ENCODE measurements around the gene PTPRN2. TPM values are rescaled to one million over a fixed set of nuclear protein-coding genes. Genes with fewer than 3 reads are reported as not detected.

PTPRN2 gene
- total RNA-seq, 1 donor from 2014 or later = 11.4 TPM

- no peak overlapping the region for H3K27ac Mint-ChIP-seq
- H3K9me3 Mint-ChIP-seq (ENCODE audit: low read depth) = no peaks in the 10 kb centered on the region
- H3K4me1 Mint-ChIP-seq (ENCODE audit: low read depth) = peaks cover 2% of the 10 kb centered on the region
- no peak overlapping the region for H3K4me3 Mint-ChIP-seq (ENCODE audit: low read depth)
- no peaks in the 10 kb centered on the region for H3K27me3 Mint-ChIP-seq
- DNase-seq (ENCODE audit: low spot score, unreplicated experiment) = no peak
- H3K36me3 Mint-ChIP-seq (ENCODE audit: insufficient read depth) = no peaks in the 10 kb centered on the region
- TF ChIP-seq, protein P1, sequence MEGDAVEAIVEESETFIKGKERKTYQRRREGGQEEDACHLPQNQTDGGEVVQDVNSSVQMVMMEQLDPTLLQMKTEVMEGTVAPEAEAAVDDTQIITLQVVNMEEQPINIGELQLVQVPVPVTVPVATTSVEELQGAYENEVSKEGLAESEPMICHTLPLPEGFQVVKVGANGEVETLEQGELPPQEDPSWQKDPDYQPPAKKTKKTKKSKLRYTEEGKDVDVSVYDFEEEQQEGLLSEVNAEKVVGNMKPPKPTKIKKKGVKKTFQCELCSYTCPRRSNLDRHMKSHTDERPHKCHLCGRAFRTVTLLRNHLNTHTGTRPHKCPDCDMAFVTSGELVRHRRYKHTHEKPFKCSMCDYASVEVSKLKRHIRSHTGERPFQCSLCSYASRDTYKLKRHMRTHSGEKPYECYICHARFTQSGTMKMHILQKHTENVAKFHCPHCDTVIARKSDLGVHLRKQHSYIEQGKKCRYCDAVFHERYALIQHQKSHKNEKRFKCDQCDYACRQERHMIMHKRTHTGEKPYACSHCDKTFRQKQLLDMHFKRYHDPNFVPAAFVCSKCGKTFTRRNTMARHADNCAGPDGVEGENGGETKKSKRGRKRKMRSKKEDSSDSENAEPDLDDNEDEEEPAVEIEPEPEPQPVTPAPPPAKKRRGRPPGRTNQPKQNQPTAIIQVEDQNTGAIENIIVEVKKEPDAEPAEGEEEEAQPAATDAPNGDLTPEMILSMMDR (IDR thresholded peaks at IDR 0.05; ENCODE audit: unreplicated experiment) = no peak
Observed at GRCh38 chr7:158266426-158266816, 321.2 kb downstream of the PTPRN2 start.

- Mint-ChIP-seq H3K4me1 (ENCODE audit: low read depth) (peaks cover 2% of the 10 kb centered on the region), H3K4me3 (ENCODE audit: low read depth) (no peak overlapping the region), H3K27ac (no peak overlapping the region), H3K36me3 (ENCODE audit: insufficient read depth) (no peaks in the 10 kb centered on the region), H3K27me3 (no peaks in the 10 kb centered on the region), H3K9me3 (ENCODE audit: low read depth) (no peaks in the 10 kb centered on the region)
- TF ChIP-seq, protein P1 (IDR thresholded peaks at IDR 0.05; ENCODE audit: unreplicated experiment) = no peak
- no peak for DNase-seq (ENCODE audit: low spot score, unreplicated experiment)
Observed at GRCh38 chr7:158265743-158266080, 321.9 kb downstream of the PTPRN2 start.

DNA sequence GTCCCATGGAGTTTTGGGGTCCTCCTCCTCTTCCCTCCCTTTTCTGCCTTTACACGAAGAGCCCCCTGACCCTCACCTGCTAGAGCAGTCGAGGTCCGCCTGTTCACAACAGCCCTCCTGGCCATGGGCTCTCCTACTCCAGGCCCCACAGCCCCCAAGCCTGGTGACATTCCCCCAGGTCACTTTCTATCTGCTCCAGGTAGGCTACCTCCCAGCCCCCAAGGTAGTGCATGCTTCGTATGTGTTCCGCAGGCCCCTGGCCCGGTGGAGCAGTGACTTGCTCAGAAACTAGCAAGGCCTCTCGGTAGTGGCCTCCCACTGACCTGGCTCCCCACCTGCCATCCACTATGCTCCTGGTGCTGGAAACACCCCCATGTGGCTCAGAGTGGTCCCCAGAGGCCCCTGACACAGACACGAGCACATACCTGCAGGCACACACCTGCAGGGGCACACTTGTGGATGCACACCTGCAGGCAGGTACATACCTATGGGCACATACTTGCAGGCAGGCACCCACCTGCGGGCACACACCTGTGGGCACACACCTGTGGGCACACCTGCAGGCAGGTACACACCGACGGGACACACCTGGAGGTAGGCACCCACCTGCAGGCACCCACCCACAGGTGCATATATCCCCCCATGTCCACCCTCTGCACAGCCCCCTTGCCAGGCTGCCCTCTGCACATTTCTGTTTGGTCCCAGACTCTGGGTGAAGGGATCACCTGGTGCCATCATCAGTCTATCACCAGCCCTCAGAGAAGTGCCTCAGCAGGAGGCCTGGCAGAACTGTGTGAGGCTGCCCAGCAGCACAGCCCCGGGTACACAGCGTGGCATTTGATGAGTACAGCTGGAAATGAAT is 322.5 kb downstream of the PTPRN2 start:
- no peak overlapping the region for H3K27ac Mint-ChIP-seq
- no peaks in the 10 kb centered on the region for H3K36me3 Mint-ChIP-seq (ENCODE audit: insufficient read depth)
- TF ChIP-seq, protein P1 (IDR thresholded peaks at IDR 0.05; ENCODE audit: unreplicated experiment) = no peak
- H3K27me3 Mint-ChIP-seq = no peaks in the 10 kb centered on the region
- no peak overlapping the region for H3K4me3 Mint-ChIP-seq (ENCODE audit: low read depth)
- no peak for DNase-seq (ENCODE audit: low spot score, unreplicated experiment)
- no peaks in the 10 kb centered on the region for H3K9me3 Mint-ChIP-seq (ENCODE audit: low read depth)
- peaks cover 2% of the 10 kb centered on the region for H3K4me1 Mint-ChIP-seq (ENCODE audit: low read depth)

DNA sequence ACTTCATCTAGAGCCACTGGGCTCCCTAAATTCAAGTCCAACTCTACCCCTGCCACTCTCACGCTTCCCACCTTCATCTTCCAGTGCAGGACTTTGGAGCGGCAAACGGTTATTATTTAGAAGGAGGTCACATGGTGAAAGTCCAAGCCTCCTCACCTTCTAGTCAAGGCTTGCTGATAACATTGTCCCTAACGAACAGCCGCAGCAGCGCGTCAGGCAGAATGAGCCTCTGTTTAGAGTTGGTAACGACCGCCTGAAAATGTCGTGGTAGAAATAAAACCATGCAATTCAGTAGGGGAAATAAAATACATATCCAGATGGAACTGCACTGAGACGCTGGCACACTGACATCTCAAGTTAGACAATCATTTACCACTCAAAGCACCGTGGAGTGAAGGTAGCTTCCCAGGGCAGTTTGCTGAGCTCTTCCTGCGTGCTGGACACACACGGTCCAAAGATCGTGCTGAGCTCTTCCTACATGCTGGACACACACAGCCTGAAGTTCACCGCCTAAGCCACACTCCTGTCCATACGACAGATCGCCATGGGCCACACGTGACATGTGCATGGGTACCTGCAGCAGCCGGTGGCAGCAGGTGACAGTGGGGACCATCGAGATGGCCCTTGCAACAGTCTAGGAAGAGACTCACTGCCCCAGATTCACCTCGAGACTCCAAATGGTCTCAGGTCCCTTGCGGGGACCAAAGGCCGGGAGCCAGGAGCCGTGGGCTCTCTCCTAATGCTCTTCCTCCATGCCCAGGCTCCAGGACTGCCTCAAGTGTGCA is 323.5 kb downstream of the PTPRN2 start:
- no peak overlapping the region for H3K4me3 Mint-ChIP-seq (ENCODE audit: low read depth)
- no peaks in the 10 kb centered on the region for H3K36me3 Mint-ChIP-seq (ENCODE audit: insufficient read depth)
- H3K9me3 Mint-ChIP-seq (ENCODE audit: low read depth) = no peaks in the 10 kb centered on the region
- H3K4me1 Mint-ChIP-seq (ENCODE audit: low read depth) = peaks cover 2% of the 10 kb centered on the region
- no peak for DNase-seq (ENCODE audit: low spot score, unreplicated experiment)
- TF ChIP-seq, protein P1 (IDR thresholded peaks at IDR 0.05; ENCODE audit: unreplicated experiment) = no peak
- H3K27ac Mint-ChIP-seq = no peak overlapping the region
- H3K27me3 Mint-ChIP-seq = no peaks in the 10 kb centered on the region

DNA sequence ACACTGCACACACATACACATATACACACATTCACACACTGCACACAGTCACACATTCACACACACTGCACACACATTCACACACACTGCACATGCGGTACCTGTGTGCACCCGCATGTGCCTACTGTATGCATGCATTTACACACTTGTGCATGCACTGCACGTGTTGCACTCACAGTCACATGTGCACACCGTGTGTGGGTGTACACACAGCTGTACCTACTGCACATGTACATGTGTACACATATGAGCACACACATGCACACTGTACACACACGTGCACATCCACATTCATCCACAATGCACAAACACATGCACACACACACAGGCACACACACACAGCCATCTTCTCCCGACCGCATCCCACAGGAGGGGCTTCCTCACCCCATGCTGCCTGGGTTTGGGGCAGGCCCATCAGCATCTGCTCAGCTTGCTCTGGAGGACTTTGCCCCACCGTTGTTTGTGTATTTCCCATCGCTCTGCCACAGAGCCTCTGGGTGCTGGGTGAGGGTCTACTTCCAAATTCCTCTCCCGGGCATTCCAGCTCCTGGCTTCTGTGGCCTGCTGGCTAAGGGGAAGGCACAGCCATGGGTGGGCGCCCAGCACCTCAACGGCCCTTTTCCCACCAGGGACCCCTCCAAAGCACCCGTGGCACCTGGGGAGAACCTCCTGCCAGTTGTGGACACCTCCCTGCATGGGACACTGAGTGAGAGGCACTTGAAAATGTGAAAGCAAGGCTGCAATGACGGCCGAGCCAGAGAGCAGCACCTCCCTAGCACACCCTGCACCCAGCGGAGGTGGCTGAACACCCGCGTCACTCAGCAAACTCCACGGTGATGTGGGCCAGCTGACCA is 324.3 kb downstream of the PTPRN2 start:
- Mint-ChIP-seq H3K36me3 (ENCODE audit: insufficient read depth) (no peaks in the 10 kb centered on the region), H3K27ac (no peak overlapping the region), H3K4me3 (ENCODE audit: low read depth) (no peak overlapping the region), H3K9me3 (ENCODE audit: low read depth) (no peaks in the 10 kb centered on the region), H3K27me3 (no peaks in the 10 kb centered on the region), H3K4me1 (ENCODE audit: low read depth) (peaks cover 2% of the 10 kb centered on the region)
- TF ChIP-seq, protein P1 (IDR thresholded peaks at IDR 0.05; ENCODE audit: unreplicated experiment) = no peak
- DNase-seq (ENCODE audit: low spot score, unreplicated experiment) = no peak
